HG02588 (cell line): ENCODE results near the gene IL32.

Experiments
- ATAC-seq: cut with Tn5 transposase; IDR thresholded peaks from one replicate; pipeline ENCODE4 v1.9.1; 2021; ENCODE audit warnings: mild to moderate bottlenecking, moderate library complexity; ENCODE audit not compliant: unreplicated experiment

IL32 gene

GRCh38 chr16:3088925-3089716 is 23.7 kb downstream of the IL32 start:
- no peak for ATAC-seq

GRCh38 chr16:3089717-3090592 is 24.5 kb downstream of the IL32 start:
- ATAC-seq: no peak

DNA sequence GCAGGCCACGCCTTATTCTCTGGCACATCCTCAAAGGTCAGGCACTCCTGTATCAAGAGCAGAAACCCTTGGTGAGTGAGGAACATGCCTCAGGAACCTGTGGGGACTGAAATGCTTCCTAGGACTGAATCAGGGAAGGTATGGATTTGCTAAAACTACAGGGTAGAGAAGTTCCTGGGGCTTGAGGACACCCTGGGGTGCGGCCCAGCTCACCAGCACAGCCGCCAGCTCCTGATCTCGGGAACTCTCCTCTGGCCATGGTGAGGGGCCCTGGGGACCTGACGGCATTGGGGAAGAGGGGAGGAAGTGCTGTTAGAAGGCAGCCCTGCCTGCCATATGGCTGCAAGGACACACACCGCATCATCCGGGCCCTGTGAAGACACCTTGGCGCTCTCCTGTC is 26.1 kb downstream of the IL32 start:
- ATAC-seq: no peak

GRCh38 chr16:3092501-3092941 is 27.1 kb downstream of the IL32 start:
- no peak for ATAC-seq

DNA sequence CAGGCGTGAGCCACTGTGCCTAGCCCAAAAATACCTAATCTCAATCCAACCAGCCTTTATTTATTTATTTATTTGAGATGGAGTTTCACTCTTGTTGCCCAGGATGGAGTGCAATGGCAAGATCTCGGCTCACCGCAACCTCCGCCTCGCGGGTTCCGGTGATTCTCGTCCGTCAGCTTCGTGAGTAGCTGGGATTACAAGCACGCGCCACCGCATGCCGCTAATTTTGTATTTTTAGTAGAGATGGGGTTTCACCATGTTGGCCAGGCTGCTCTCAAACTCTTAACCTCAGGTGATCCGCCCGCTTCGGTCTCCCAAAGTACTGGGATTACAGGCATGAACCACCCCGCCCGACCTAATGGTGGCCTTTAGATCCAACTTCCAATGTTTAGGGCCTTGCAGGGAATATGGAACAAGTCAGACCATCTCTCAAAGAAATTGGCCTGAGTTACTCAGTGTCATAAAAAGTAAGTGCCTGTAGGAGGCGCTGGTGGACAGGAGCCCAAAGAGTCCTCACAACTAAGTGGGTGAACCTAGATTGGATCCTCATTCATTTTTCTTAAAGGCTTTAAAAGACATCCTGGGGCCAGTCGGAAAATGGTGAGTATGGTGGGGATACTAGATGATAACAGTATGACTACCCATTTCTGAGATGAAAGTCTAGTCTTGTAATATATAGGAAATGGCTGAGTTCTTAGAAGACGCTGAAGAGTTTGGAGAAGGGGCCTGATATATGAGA is 29.0 kb downstream of the IL32 start:
- ATAC-seq: no peak

GRCh38 chr16:3095869-3096268 is 30.4 kb downstream of the IL32 start:
- peak; percentile 57 for ATAC-seq

- ATAC-seq: no peak
Observed at GRCh38 chr16:3096362-3096761, 30.9 kb downstream of the IL32 start.

- ATAC-seq: no peak
Observed at GRCh38 chr16:3097266-3097665, 31.8 kb downstream of the IL32 start.

GRCh38 chr16:3098459-3099394 is 33.3 kb downstream of the IL32 start, which contains the start of gene ZSCAN10:
Gene ZSCAN10, minus strand, starts transcription at chr16:3099294. Its CDS starts 6,357 bp downstream, at chr16:3092937.
- no peak for ATAC-seq

DNA sequence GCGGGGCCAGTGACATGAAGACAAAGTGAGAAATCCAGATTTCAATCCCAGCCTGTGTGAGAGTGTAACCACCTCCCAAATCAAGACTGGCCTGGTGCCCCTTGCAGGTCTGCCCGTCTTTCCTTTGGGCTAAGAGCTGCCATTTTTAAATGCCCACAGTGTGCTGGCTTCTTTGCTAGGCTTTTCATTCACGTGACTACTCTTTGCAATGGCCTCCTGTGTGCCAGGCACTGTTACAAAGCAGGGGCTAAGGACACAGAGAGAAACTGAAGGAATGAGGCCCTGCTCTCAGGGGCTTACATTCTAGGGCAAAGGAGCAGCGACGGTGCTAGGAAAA is 33.9 kb downstream of the IL32 start:
- ATAC-seq: no peak

DNA sequence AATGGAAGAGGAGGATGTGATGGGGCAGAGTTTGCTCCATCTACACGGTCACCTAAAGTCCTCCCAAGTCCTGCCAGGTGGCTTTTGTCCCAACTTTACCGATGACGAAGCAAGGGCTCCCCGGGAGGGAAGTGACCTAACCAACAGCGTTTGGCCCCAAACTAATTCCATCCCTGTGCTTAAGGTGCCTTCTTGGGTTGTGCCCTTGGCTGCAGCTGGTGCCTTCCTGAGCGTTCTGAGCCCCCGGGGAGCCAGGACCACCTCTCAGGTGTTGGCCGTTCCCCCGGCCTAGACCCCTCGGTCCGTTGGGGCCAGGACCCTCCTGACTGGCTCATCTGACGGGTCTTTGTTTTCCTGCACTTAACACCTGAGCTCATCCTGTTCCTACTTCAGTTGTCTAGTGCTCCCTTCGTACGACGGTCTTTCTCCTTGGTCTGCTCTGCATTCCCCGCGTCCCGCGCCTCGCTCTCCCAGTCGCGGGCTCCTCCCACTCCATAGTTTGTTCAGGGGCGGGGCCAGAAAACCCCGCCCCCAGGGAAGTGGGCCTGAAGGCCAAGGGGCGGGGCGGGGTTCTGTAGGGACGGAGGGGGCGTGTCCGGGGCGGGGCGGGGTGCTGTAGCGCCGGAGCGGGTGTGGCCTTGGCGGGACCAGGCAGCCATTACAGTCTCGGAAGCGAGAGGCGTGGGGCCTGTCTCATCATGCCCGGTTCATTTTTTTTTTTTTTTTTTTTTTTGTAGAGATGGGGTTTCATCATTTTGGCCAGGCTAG is 34.5 kb downstream of the IL32 start:
- ATAC-seq: peak; percentile 66

GRCh38 chr16:3101018-3101840 is 35.8 kb downstream of the IL32 start:
- ATAC-seq: no peak

DNA sequence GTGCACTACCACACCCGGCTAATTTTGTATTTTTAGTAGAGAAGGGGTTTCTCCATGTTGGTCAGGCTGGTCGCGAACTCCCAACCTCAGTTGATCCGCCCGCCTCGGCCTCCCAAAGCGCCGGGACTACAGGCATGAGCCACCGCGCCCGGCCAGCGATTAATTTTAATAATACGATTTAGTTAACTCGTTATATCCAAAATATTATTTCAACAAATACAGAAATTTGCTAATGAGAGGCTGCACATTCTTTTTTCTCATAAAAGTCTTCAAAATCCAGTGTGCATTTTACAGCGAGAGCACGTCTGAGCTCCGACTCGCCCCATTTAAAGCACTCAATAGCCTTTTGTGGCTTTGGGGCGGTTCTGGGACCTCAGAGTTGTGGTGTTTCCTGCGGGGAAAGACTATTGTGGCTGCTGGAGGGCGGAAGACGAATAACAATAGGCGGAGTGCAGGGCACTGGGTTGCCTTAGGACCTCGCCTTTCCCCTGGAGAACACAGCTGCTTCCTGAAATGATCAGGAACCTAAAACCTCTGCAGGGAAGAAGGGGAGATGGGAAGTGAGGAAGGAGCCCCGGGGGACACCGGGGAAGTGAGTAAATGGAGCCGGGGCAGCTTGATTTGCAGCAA is 36.5 kb downstream of the IL32 start:
- no peak for ATAC-seq

GRCh38 chr16:3106205-3106928 is 40.9 kb downstream of the IL32 start:
- ATAC-seq: peak; percentile 85

DNA sequence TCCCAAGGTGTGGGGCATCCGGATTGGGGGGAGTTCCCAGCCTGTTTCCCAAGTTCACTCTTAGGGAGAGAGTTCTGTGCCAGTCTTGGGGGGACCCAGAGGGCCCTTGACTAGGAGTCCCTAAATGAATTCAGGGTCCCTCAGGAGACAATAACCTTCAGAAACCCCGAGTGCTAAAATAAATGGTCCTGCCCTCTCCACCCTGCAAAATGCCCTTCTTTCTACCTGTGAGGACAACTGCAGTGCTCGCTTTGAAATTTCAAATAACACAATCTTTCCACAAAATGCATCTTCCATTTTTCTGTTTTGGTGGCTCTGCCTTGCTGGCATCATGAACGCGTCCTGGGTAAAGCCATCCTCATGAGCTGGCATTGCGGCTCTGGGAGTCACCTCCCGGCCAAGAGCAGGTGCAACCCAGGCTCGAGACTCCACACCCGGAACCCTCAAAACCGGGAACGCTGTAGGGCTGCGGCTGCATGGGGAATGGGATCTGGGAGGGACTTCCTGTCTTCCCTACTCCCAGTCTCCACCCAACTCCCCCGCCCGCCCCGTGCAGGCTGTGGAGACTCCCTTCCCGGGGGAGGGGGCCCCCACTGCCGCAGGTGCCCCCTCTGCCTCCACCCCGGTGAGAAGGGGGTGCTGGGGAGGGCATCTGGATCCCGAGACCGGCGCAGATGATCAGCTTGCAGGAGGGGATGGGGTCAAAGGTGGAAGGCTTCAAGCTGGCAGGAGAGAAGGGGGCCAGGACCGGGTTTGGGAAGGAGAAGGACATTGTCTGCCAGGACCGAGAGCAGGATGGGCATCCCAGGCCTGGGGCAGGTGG is 46.8 kb downstream of the IL32 start, which contains the start of gene ZNF205:
TSS of gene ZNF205 (plus strand) at position 529 of the 823 bp plus-strand sequence. CDS start 845 bp downstream, outside the sequence.
- no peak for ATAC-seq

- ATAC-seq: no peak
Observed at GRCh38 chr16:3112881-3113574, 47.6 kb downstream of the IL32 start.
